Effector memory CD8-positive, alpha-beta T cell (primary cell): ENCODE results near the gene CACNA1A.

Source experiments
- ATAC-seq: fragments of 150-1000 bp; cut with Tn5 transposase; replicated peaks from 2 replicates; pipeline ENCODE4 v1.10.0; 2021; ENCODE audit warnings: mild to moderate bottlenecking, moderate library complexity
- DNase-seq, 3 experiments: peaks; one replicate each; pipeline ENCODE4 v3.0.0; 2021
- H3K27ac Mint-ChIP-seq, 2 donors: one replicate each; pipeline ENCODE4 v1.8.0; 2022; ENCODE audit warnings: mild to moderate bottlenecking in 2 of 2, mixed read lengths in 2 of 2, moderate library complexity in 2 of 2
- H3K27me3 Mint-ChIP-seq, 2 donors: one replicate each; pipeline ENCODE4 v1.8.0; 2022; ENCODE audit warnings: mixed read lengths in 2 of 2
- H3K36me3 Mint-ChIP-seq: one replicate; pipeline ENCODE4 v1.8.0; 2022; ENCODE audit warnings: mild to moderate bottlenecking, moderate library complexity, mixed read lengths; ENCODE audit not compliant: insufficient read depth
- H3K4me1 Mint-ChIP-seq, 2 donors: one replicate each; pipeline ENCODE4 v1.8.0; 2022; ENCODE audit warnings: low read depth in 2 of 2, mixed read lengths in 2 of 2
- H3K4me3 Mint-ChIP-seq, 2 donors: one replicate each; pipeline ENCODE4 v1.8.0; 2022; ENCODE audit warnings: mild to moderate bottlenecking in 2 of 2, mixed read lengths in 2 of 2, moderate library complexity in 2 of 2
- H3K9me3 Mint-ChIP-seq, 2 donors: one replicate each; pipeline ENCODE4 v1.8.0; 2022; ENCODE audit warnings: mixed read lengths in 2 of 2

Gene CACNA1A

DNA sequence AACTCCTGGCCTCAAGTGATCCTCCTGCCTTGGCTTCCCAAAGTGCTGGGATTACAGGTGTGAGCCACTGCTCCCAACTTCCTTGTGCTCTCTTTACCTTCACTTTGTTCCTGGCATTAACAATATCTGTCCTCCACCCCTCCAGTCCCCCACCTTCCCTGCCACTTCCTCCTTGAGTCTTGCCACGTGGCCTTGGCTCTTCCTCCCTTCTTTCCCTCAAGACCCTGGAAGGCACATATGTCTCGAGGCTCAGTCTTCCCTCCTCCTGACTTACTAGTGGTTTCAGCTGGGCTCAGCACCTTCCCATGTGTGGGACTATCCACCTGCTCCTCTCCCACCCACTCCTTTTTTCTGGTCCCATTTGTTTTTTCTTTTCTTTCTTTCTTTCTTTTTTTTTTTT lies 285.4 kb downstream of the CACNA1A start:
- Mint-ChIP-seq H3K4me3 (no peak overlapping the region), H3K9me3 (no peaks in the 10 kb centered on the region), H3K27ac (no peak overlapping the region), H3K27me3 (peaks cover 18 to 27% of the 10 kb centered on the region in 2 donors), H3K36me3 (peaks cover 3% of the 10 kb centered on the region), H3K4me1 (peaks cover 8 to 12% of the 10 kb centered on the region in 2 donors)
- DNase-seq (no peak), ATAC-seq (no peak)

DNA sequence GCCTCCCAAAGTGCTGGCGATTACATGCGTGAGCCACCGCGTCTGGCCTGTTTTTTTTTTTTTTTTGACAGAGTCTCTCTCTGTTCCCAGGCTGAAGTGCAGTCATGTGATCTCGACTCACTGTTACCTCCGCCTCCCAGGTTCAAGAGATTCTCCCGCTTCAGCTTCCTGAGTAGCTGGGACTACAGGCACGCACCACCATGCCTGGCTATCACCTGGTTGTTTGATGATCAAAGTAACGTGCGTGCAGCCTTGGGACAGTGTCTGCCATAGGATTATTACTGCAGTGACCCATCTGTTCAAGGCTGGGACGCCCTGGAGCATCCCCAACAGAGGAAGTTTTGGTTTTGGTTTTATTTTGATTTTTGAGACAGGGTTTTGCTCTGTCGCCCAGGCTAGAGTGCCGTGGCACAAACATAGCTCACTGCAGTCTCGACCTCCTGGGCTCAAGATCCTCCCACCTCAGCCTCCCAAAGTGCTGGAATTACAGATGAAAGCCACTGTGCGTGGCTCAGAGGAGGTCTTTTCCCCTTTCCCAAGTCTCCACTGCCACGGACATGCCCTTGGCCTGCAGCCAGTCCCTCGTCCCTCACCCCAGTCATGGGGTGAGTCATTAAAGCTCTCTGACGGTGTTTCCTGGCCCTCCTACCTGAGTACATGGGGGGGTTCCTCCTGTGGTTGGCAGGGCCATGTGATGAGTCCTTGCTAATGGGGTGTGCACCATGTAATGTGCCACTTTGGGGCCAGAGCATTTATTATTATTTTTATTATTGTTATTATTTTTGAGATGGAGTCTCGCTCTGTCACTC lies 290.5 kb downstream of the CACNA1A start:
- H3K9me3 Mint-ChIP-seq, result no peaks in the 10 kb centered on the region
- H3K36me3 Mint-ChIP-seq, result no peaks in the 10 kb centered on the region
- DNase-seq, result peak in 1 of 3 experiments; percentile 26
- H3K4me1 Mint-ChIP-seq, result peaks cover 20 to 24% of the 10 kb centered on the region in 2 donors
- peak overlapping the region; percentile 64 to 82 for H3K27ac Mint-ChIP-seq
- H3K27me3 Mint-ChIP-seq, result no peaks in the 10 kb centered on the region
- ATAC-seq, result peak; percentile 86
- H3K4me3 Mint-ChIP-seq, result peak overlapping the region; percentile 67 to 75

DNA sequence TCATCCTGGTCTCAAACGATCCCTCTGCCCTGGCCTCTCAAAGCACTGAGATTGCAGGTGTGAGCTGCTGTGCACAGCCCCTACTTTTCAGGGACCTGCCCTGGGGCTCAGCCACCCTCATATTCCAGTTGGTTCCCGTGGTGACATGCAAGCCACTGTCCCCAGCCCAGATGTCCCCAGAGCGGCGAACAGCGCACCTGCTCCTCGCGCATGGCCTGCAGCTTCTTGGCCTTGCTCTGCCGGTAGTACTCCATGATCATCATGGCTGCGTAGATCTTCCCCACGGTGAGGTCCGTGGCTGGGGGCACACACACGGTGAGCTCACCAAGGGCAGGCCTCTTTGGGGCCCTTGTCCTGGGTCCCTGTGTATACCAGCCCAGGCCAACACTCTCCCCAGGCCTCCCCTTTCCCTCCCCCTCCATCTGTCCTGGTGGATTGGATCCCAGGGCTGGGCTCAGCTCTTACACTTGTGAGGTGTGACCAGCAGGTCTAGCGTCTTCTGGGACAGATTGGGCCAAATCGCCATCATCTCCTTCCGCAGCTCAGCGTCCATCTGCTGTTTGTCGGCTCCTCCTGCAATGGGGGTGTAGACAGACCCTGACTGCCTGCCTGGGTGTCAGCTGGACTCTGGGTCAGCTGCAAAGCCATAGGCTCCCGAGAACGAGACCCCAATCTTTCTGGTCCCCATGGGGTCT lies 292.1 kb downstream of the CACNA1A start:
- Mint-ChIP-seq H3K4me1 (peaks cover 22 to 27% of the 10 kb centered on the region in 2 donors), H3K4me3 (no peak overlapping the region), H3K27ac (no peak overlapping the region), H3K36me3 (no peaks in the 10 kb centered on the region), H3K27me3 (no peaks in the 10 kb centered on the region), H3K9me3 (no peaks in the 10 kb centered on the region)
- no peak for DNase-seq
- ATAC-seq, result no peak

DNA sequence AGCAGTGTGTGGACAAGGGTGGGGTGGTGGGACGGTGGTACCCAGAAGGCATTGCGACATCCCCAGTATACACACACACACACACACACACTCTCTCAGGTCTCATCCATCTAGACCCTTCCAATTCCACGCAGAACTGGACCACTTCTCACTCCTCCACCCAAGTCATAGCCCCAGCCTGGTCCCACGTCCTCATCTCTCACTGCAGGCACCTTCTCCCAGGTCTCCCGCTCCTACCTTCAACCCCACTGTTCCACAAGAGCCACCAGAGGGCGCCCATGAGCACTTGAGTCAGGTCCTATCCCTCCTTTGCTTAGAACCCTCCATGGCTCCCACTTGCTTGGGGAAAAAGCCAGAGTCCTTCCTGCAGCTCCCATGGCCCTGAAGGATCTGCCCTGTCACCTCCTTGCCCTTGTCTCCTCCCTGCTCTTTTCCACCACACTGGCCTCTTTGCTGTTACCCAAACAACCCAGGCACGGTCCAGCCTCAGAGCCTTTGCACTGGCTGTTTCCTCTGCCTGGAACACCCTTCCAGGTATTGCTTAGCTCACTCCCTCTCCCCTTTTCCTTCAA lies 293.4 kb downstream of the CACNA1A start:
- no peak overlapping the region for H3K4me3 Mint-ChIP-seq
- DNase-seq (peak; percentile 56 to 62 (median 60)), ATAC-seq (peak; percentile 49)
- H3K27me3 Mint-ChIP-seq, result no peaks in the 10 kb centered on the region
- no peaks in the 10 kb centered on the region for H3K9me3 Mint-ChIP-seq
- H3K4me1 Mint-ChIP-seq, result peaks cover 26 to 33% of the 10 kb centered on the region in 2 donors
- no peaks in the 10 kb centered on the region for H3K36me3 Mint-ChIP-seq
- no peak overlapping the region for H3K27ac Mint-ChIP-seq

DNA sequence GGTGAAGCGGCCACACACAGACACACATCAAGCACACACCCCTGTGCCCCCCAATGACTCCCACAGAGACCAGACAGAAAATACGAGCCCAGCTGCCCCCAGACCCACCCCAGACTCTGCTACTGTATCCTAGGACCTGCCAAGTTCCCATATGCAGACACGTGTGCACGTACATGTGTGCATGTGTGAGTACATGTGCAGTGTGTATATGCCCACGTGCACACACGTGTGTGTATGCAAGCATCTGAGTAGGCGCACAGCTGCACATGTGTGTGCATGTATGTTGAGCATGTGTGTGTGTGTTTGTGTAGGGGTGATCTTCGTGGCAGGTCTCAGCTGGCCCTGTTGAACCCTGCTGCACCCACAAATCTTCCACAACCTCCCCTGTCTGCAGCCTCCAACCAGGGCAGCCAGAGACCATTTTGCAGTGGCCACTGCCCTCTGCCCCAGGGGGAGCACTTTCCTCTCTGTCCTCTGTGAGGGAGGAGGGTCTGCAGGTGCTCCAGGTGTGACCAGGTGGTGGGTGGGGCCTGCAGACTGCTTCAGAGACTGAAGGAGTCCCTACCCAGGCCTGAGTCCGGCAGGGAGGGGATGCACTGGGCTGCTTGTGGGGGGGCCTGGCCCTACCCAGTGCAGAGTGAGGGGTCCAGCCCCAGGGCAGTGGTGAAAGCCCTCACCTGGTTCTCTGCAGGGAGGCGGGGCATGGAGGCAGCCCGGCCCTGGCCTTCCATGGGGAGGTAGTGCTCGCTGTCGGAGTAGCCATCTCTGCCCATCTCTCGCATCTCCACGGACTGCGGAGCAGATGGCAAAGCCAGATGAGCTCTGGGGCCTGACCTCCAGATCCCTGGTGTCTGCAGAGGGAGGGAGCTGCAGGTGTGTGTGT lies 294.6 kb downstream of the CACNA1A start:
- Mint-ChIP-seq H3K4me3 (no peak overlapping the region), H3K4me1 (peaks cover 26 to 30% of the 10 kb centered on the region in 2 donors), H3K27me3 (no peaks in the 10 kb centered on the region), H3K36me3 (no peaks in the 10 kb centered on the region), H3K9me3 (no peaks in the 10 kb centered on the region), H3K27ac (no peak overlapping the region)
- ATAC-seq, result no peak
- DNase-seq, result no peak

DNA sequence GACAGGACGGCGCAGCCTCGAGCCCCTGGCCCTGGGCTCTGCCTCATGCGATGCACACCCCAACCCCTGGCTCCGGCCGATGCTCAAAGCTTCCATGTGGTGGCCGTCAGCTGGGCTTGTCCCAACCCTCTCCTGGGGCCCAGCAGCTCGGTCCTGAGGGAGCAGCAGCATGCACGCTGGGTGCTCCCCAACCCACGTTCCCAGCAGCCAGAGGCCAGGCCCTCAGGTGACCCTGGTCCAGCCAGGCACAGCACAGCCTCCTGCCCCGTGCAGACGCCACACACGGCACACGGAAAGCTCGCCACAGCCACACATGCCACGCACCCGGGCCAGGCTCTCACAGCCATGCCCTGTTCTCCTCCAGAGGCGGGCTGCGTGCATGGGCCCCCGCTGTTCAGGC lies 295.3 kb downstream of the CACNA1A start:
- ATAC-seq, result no peak
- no peaks in the 10 kb centered on the region for H3K27me3 Mint-ChIP-seq
- H3K4me3 Mint-ChIP-seq, result peak overlapping the region; percentile 34 to 40
- peaks cover 23 to 26% of the 10 kb centered on the region in 2 donors for H3K4me1 Mint-ChIP-seq
- no peaks in the 10 kb centered on the region for H3K36me3 Mint-ChIP-seq
- no peaks in the 10 kb centered on the region for H3K9me3 Mint-ChIP-seq
- no peak overlapping the region for H3K27ac Mint-ChIP-seq
- no peak for DNase-seq

DNA sequence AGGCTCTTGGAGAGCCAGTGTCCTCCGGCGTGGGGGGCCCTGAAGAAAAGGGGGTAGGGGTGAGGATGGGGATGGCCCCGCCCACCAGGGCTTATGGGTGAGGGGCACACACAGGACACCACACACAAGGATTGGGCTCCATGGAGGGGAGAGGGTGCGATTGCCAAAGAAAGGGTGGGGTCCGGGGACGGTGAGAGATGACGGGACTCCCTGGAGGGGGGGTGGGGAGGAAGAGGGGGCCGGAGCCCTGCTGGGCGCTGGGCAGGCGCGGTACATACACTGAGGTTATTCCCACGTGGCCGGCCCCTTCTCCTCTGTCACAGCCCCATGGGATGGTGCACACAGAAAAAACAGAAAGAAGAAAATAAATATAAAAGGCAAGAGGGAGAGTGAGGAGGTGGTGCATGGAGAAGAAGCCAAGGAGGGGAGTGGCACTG lies 295.9 kb downstream of the CACNA1A start:
- H3K4me1 Mint-ChIP-seq, result peaks cover 18 to 20% of the 10 kb centered on the region in 2 donors

DNA sequence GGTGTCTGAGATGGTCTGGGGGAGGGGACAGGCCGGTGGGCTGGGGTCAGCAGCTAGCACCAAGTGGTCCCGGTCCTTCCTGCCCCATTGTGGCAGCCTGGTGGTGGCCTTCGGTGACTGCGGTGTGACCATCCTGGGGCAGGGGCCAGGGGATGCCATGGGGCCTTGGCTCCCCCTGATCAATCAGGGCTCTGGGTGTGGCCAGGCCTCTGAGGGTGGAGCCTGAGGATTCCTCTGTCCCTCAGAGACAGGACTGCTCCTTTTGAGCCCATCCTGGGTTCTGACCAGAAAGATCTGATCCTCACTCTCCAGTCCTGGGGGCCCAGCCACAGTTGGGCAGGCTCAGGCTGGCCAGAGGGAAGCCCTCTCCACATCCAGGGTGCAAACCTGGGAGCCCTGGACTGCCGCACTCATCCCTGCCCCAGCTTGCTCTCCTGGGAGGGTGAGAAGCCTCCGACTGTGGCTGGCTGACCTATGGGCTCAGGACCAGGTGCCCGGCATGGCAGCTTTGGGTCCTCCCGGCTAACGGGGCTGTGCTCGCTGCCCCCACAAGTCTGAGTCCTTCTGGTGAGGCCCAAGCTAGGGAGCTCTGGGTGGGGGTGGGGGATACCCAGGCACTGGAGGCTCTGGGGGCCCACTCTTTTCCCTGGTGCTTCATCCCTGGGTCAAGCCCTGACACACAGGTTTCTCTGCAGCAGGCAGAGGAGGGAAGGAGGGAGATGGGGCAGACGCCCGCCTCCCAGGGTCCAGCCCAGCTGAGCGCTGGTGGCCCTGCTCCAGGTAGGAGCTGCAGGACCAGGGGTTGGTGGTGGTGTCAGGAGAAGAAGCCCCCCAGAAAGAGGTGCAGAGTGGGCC lies 296.6 kb downstream of the CACNA1A start:
- Mint-ChIP-seq H3K27ac (peak overlapping the region; percentile 70 to 98), H3K36me3 (no peaks in the 10 kb centered on the region), H3K4me3 (peak overlapping the region; percentile 34 to 63), H3K27me3 (no peaks in the 10 kb centered on the region), H3K4me1 (peaks cover 17 to 20% of the 10 kb centered on the region in 2 donors), H3K9me3 (no peaks in the 10 kb centered on the region)
- DNase-seq (no peak), ATAC-seq (no peak)

More for the DNA sequence above, 295.9 kb downstream of the CACNA1A start:
- DNase-seq (no peak), ATAC-seq (no peak)
- peak overlapping the region; percentile 34 to 40 for H3K4me3 Mint-ChIP-seq
- H3K9me3 Mint-ChIP-seq, result no peaks in the 10 kb centered on the region
- H3K27me3 Mint-ChIP-seq, result no peaks in the 10 kb centered on the region
- no peaks in the 10 kb centered on the region for H3K36me3 Mint-ChIP-seq
- peak overlapping the region in 1 of 2 donors; percentile 70 for H3K27ac Mint-ChIP-seq

DNA sequence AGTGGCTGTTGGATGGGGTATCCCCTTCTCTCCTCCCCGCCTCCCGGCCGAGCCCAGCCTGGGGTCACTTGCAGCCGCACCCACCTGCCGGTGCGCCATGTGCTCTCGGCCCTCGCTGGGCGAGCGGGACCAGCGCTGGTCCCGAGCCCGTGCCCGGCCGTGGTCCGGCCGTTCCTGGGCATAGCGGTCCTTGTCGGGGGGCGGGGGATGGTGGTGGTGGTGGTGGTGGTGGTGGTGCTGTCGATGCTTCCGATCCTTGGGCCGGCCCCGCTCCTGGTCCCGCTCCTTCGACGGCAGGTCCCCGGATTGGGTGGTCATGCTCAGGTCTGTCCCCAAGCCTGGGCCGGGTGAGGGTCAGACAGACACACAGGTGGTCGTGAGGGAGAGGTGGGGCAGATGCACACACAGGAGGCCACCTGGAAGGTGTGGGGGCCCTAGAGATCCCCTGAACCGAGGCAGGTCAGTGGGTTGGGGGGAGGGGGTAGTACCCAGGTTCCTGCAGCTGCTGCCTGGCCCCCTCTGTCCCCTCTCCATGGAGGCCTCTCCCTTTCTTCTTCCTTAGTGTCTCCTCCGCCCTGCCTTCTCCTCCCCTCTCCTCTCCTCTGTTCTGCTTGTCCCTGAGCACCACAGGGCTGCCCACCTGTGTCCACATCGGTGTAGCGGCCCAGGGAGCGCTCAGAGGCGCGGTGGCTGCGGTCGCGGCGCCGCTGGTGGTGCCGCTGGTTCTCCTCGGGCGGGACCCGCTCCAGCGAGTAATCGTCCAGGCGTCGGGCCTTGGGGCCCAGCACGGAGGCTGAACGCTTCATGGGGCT lies 297.4 kb downstream of the CACNA1A start:
- H3K27me3 Mint-ChIP-seq, result no peaks in the 10 kb centered on the region
- H3K36me3 Mint-ChIP-seq, result no peaks in the 10 kb centered on the region
- DNase-seq (no peak), ATAC-seq (no peak)
- peak overlapping the region; percentile 94 to 98 for H3K27ac Mint-ChIP-seq
- H3K4me1 Mint-ChIP-seq, result peaks cover 17 to 20% of the 10 kb centered on the region in 2 donors
- peak overlapping the region; percentile 34 to 94 for H3K4me3 Mint-ChIP-seq
- H3K9me3 Mint-ChIP-seq, result no peaks in the 10 kb centered on the region

DNA sequence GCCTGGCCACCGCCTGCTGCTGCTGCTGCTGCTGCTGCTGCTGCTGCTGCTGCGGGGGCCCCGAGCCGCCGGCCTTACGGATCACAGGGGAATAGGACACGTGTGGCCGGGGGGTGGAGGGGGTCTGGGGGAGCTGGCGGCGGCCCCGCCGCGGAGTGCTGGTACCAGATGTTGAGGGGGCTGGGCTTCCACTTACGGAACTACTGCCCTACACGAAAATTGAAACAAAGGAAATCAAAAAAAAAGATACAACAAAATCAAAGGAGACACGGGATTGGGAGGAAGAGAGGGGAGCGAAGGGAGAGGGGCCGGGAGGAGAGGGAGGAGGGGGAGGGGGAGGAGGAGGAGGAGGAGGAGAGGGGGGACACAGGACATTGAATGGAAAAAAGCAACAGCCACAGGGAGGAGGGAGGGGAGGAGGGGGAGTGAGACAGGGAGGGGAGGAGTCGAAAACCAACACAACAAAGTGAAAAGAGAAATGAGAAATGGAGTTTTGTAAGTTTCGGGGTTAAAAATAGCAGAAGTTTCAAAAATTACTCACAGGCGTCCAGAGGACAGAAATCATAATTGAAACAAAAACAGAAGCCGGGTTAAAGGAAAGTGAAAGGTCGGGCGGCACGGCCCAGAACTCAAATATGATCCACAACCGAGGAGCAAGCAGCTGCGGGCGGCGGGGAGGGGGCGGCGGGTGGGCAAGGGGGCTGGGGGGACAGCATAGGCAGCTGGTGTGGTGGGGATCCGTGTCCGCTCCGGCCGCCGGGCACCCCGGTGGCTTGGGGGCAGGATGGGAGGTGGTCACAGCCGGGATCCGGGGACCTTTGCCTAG lies 298.2 kb downstream of the CACNA1A start:
- Mint-ChIP-seq H3K4me3 (peak overlapping the region; percentile 88 to 94), H3K27me3 (no peaks in the 10 kb centered on the region), H3K4me1 (peaks cover 14 to 16% of the 10 kb centered on the region in 2 donors), H3K27ac (peak overlapping the region; percentile 94 to 98), H3K36me3 (no peaks in the 10 kb centered on the region), H3K9me3 (no peaks in the 10 kb centered on the region)
- DNase-seq (peak in 1 of 3 experiments; percentile 18), ATAC-seq (peak; percentile 67)

DNA sequence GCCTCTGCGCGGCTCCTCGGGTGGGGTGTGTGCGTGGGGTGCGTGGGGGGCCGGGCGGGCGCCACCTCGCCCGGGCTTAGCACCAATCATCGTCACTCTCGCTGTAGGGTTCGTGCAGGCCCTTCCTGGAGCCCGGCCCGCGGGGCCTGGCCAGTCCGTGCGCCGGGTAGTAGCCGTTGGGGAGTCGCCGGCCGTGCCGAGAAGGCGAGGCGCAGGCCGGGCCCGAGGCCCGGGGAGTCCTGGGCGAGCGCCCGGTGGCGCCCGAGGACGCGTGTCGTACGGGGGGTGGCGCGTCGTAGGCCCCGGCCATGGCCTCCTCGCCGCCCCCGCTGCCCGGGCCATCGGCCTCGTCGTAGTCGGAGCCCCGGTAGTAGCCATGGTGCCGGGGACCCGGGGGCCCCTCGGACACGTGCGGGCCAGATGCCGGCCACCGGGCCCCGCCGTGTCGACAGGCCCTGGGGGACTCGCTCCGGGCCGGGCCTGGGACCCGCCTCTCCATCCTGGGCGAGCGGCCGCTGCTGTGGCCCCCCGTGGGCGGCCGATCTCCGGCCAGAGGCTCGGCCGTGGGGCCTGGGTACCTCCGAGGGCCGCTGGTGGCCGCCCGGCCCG lies 298.9 kb downstream of the CACNA1A start:
- ATAC-seq (no peak), DNase-seq (no peak)
- H3K9me3 Mint-ChIP-seq, result no peaks in the 10 kb centered on the region
- no peaks in the 10 kb centered on the region for H3K27me3 Mint-ChIP-seq
- H3K4me1 Mint-ChIP-seq, result peaks cover 10 to 11% of the 10 kb centered on the region in 2 donors
- peak overlapping the region; percentile 88 to 94 for H3K4me3 Mint-ChIP-seq
- H3K36me3 Mint-ChIP-seq, result no peaks in the 10 kb centered on the region
- H3K27ac Mint-ChIP-seq, result peak overlapping the region; percentile 94 to 98
